ENCODE results near the gene PRTN3. TPM values are rescaled to one million over a fixed set of nuclear protein-coding genes. Genes with fewer than 3 reads are reported as not detected.
"Not testable (repeated sequence)": the region's sequence is repeated elsewhere in the genome, so short reads cannot be mapped to it uniquely, and the experiment has no call there.

PRTN3 gene
- total RNA-seq, 2 experiments from 2014 or later: not detected

DNA sequence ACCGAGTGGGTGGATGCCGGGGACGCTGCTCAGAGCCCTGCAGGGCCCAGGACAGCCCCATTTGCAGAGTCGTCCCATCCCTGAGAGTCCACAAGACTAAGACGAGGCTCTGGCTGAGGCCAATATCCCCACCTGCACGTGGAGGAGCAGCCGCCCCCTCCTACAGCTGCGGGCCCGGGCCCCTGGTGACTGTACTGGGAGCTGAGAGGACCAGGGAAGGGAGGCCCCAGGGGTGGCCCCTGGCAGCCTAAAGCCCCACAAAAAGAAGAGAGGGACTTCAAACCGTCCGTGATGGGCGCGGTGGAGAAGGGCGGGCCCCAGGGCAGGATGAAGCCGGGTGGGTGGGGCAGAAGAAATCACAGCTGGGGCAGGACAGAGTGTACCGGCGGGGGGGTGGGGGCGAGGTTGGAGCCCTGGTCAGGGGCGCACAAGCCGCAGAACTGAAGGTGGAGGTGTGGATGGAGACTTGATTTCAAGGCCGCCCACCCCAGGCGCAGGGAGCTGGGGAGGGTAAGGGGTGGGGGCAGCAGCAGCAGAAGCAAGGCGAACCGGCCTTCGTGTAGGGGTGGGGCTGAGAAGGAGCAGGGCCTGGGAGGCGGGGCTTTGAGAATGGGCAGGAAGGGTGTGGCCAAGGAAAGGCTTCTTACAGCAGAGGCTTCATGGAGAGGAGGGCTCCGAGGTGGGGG lies 31.6 kb downstream of the PRTN3 start:
- intact Hi-C loops (cut with DNase I, micrococcal nuclease): no loop called here
- no peaks in the 10 kb centered on the region for H3K9me3 Mint-ChIP-seq (ENCODE audit: low read depth)
- H3K4me3 Mint-ChIP-seq: no peak overlapping the region
- DNase-seq (peak; percentile 88), ATAC-seq (peak; percentile 90)
- H3K4me1 Mint-ChIP-seq: peaks cover 12% of the 10 kb centered on the region
- ChIA-PET POLR2A (interaction anchor here (1.3 kb wide), 1 partner anchor 9 kb away, joined by 3 read pairs; no protein-coding TSS in a partner anchor), CTCF (interaction anchor here (0.8 kb wide), 1 partner anchor 128 kb away, joined by 3 read pairs; no protein-coding TSS in a partner anchor)
- no peak overlapping the region for H3K27ac Mint-ChIP-seq
- H3K27me3 Mint-ChIP-seq: no peaks in the 10 kb centered on the region
- peaks cover 9% of the 10 kb centered on the region for H3K36me3 Mint-ChIP-seq (ENCODE audit: low read depth)

DNA sequence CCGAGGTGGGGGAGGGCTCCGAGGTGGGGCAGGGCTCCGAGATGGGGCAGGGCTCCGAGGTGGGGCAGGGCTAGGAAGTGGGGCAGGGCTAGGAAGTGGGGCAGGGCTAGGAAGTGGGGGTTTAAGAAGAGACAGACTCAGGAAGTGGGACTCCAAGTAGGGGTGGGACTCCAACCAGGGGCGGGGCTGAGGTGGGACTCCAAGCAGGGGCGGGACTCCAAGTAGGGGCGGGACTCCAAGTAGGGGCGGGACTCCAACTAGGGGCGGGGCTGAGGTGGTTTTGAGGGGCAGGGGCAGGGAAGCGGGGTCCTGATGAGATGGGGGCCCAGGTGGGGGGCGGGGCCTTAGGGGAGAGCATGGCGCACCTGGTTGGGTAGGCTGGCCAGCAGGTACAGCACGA lies 32.3 kb downstream of the PRTN3 start:
- intact Hi-C loops (cut with DNase I, micrococcal nuclease): loop anchor here in 1 of 2 experiments (1.0 kb wide), 3 partner anchors 11 to 193 kb away; partner anchors contain the start of genes MED16 and RNU6-9
- CTCF ChIA-PET: interaction anchor here (0.8 kb wide), 1 partner anchor 128 kb away, joined by 3 read pairs; no protein-coding TSS in a partner anchor
- DNase-seq (peak; percentile 85), ATAC-seq (peak; percentile 89)
- POLR2A ChIA-PET: interaction anchor here (1.3 kb wide), 1 partner anchor 10 kb away, joined by 3 read pairs; no protein-coding TSS in a partner anchor
- Mint-ChIP-seq H3K4me3 (no peak overlapping the region), H3K27me3 (no peaks in the 10 kb centered on the region), H3K4me1 (peaks cover 12% of the 10 kb centered on the region), H3K27ac (no peak overlapping the region), H3K36me3 (ENCODE audit: low read depth) (peaks cover 9% of the 10 kb centered on the region), H3K9me3 (ENCODE audit: low read depth) (no peaks in the 10 kb centered on the region)

DNA sequence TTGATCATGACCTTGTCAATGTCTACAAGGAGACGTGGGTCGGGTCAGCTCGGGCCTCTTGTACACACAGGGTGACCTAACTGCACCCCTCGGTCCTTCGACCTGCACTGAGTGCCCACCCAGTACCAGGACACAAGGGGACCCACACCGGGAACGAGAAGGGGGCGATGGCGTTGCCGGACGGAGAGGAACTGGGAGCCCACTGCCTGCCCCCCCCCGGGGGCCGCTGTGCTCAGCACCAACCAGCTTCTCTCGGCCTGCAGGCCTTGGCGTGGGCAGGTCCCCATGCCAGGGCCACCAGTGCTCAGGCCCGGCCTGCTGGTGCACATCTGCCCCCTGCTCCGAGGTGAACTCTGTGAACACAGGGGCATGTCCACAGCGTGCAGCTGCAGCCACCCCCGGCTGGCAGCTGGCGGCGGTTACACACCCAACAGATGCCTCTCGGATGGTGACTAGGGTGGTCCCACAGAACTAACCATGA lies 32.8 kb downstream of the PRTN3 start:
- ChIA-PET POLR2A (no interaction called here), CTCF (no interaction called here)
- intact Hi-C loops (cut with DNase I, micrococcal nuclease): loop anchor here in 1 of 2 experiments (1.0 kb wide), 3 partner anchors 11 to 193 kb away; partner anchors contain the start of genes MED16 and RNU6-9
- H3K4me3 Mint-ChIP-seq: no peak overlapping the region
- DNase-seq: no peak
- H3K4me1 Mint-ChIP-seq: peaks cover 12% of the 10 kb centered on the region
- no peak overlapping the region for H3K27ac Mint-ChIP-seq
- H3K36me3 Mint-ChIP-seq (ENCODE audit: low read depth): peaks cover 8% of the 10 kb centered on the region
- ATAC-seq: no peak
- no peaks in the 10 kb centered on the region for H3K9me3 Mint-ChIP-seq (ENCODE audit: low read depth)
- H3K27me3 Mint-ChIP-seq: no peaks in the 10 kb centered on the region

DNA sequence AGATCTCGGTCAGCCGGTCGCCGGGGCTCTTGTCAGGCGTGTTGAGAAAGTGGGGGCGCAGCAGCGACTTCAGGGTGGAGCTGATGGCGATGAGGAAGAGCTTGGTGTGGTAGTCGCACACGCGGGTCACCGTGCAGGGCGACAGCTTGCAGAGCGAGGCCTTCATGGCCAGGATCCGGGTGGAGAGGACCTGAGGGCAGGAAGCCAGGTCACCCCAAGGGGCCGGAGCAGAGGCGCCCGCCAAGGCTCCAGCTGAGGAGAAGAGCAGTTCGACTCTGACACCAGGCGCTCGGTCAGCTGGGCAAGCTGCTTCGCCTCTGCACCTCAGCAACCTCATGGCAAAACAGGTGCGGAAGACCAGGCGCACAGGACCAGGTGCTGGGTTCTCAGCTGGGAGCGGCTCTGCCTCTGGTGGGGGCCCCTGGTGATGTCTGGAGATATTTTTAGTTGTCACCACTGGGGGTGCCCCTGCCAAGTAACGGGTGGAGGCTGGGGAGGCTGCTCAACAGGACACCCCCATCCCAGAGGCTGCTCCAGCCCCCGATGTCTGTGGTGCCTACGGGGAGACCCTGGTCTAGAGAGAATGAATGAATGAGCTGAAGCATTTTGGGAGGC lies 34.6 kb downstream of the PRTN3 start:
- Mint-ChIP-seq H3K36me3 (ENCODE audit: low read depth) (peaks cover 3% of the 10 kb centered on the region), H3K9me3 (ENCODE audit: low read depth) (no peaks in the 10 kb centered on the region), H3K4me3 (no peak overlapping the region), H3K4me1 (peaks cover 12% of the 10 kb centered on the region), H3K27ac (no peak overlapping the region), H3K27me3 (no peaks in the 10 kb centered on the region)
- ChIA-PET POLR2A (interaction anchor here (0.6 kb wide), 1 partner anchor 11 kb away, joined by 7 read pairs; no protein-coding TSS in a partner anchor), CTCF (no interaction called here)
- intact Hi-C loops (cut with DNase I, micrococcal nuclease): no loop called here
- DNase-seq (no peak), ATAC-seq (no peak)

DNA sequence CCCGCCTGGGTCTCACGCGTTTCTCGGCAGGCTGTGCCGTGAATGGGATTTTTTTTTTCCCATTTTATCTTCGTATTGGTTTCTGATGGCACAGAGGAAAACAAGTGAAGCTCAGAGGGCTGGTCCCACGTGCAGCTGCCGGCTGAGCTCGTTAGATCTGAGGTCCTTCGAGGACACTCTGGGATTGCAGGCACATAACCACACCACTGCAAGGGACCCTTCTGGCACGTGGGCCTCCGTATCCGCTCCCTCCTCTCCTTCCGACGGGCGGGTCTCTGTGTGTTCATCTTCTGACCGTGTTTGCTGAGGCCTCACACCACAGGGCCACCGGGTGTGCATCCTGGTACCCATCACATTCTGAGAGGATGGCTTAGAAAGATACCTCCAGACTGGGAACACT lies 35.3 kb downstream of the PRTN3 start:
- ATAC-seq (no peak), DNase-seq (no peak)
- Mint-ChIP-seq H3K27ac (no peak overlapping the region), H3K4me3 (no peak overlapping the region), H3K9me3 (ENCODE audit: low read depth) (no peaks in the 10 kb centered on the region), H3K27me3 (no peaks in the 10 kb centered on the region), H3K4me1 (peaks cover 12% of the 10 kb centered on the region), H3K36me3 (ENCODE audit: low read depth) (peaks cover 5% of the 10 kb centered on the region)
- CTCF ChIA-PET: interaction anchor here (0.7 kb wide), 1 partner anchor 154 kb away, joined by 3 read pairs; no protein-coding TSS in a partner anchor
- POLR2A ChIA-PET: interaction anchor here (0.6 kb wide), 1 partner anchor 12 kb away, joined by 7 read pairs; no protein-coding TSS in a partner anchor
- intact Hi-C loops (cut with DNase I, micrococcal nuclease): no loop called here

DNA sequence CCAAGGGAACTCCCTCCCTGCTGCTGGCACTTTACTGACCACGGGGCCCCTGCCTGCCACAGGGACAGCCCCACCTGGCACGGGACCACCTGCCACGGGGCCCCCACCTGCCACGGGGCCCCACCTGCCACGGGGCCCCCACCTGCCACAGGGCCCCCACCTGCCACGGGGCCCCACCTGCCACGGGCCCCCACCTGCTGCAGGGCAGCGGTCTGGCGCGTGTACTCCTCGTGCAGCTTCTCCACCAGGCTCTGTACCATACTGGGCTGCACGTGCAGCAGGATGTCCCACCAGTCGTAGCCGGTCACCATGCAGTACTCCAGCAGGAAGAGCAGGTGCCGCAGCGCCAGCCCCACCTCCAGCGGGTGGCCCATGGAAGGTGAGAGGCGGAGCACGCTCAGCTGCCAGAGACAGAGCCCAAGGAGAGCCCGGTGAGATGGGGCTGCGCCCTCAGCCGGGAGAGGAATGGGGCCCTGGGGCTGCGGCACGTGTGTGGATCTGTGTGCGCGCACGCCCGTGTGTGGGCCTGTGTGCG lies 36.0 kb downstream of the PRTN3 start:
- Mint-ChIP-seq H3K27ac (no peak overlapping the region), H3K36me3 (ENCODE audit: low read depth) (peaks cover 7% of the 10 kb centered on the region), H3K27me3 (no peaks in the 10 kb centered on the region), H3K4me3 (no peak overlapping the region), H3K4me1 (peaks cover 9% of the 10 kb centered on the region), H3K9me3 (ENCODE audit: low read depth) (no peaks in the 10 kb centered on the region)
- intact Hi-C loops (cut with DNase I, micrococcal nuclease): no loop called here
- ATAC-seq (no peak), DNase-seq (no peak)
- CTCF ChIA-PET: no interaction called here
- POLR2A ChIA-PET: no interaction called here

DNA sequence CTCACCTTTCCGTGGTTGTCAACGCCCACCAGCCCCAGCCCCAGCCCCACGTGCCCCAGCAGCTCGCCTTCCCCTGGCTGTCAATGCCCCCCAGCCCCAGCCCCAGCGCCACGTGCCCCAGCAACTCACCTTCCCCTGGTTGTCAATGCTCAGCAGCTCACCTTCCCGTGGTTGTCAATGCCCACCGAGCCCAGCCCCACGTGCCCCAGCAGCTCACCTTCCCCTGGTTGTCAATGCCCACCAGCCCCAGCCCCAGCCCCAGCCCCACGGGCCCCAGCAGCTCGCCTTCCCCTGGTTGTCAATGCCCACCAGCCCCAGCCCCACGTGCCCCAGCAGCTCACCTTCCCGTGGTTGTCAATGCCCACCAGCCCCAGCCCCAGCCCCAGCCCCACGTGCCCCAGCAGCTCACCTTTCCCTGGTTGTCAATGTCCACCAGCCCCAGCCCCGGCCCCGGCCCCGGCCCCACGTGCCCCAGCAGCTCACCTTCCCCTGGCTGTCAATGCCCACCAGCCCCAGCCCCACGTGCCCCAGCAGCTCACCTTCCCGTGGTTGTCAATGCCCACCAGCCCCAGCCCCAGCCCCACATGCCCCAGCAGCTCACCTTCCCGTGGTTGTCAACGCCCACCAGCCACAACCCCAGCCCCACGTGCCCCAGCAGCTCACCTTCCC lies 37.3 kb downstream of the PRTN3 start:
- ATAC-seq; intact Hi-C loops (cut with DNase I, micrococcal nuclease); H3K27ac Mint-ChIP-seq; H3K9me3 Mint-ChIP-seq (ENCODE audit: low read depth); CTCF ChIA-PET; H3K4me1 Mint-ChIP-seq; DNase-seq; H3K4me3 Mint-ChIP-seq; H3K27me3 Mint-ChIP-seq: not testable (repeated sequence)
- POLR2A ChIA-PET: interaction anchor here (0.6 to 1.3 kb wide), 2 partner anchors 15 to 20 kb away, joined by 3 to 5 read pairs; partner anchors contain the start of genes MED16 and RNU6-9
- peaks cover 15% of the 10 kb centered on the region for H3K36me3 Mint-ChIP-seq (ENCODE audit: low read depth)

DNA sequence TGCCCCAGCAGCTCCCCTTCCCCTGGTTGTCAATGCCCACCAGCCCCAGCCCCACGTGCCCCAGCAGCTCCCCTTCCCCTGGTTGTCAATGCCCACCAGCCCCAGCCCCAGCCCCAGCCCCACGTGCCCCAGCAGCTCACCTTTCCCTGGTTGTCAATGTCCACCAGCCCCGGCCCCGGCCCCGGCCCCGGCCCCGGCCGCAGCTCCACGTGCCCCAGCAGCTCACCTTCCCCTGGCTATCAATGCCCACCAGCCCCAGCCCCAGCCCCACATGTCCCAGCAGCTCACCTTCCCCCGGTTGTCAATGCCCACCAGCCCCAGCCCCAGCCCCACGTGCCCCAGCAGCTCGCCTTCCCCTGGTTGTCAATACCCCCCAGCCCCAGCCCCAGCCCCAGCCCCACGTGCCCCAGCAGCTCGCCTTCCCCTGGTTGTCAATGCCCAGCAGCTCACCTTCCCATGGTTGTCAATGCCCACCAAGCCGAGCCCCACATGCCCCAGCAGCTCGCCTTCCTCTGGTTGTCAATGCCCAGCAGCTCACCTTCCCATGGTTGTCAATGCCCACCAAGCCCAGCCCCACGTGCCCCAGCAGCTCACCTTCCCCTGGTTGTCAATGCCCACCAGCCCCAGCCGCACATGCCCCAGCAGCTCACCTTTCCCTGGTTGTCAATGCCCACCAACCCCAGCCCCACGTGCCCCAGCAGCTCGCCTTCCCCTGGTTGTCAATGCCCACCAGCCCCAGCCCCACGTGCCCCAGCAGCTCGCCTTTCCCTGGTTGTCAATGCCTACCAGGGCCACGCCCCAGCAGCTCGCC lies 38.2 kb downstream of the PRTN3 start:
- H3K27ac Mint-ChIP-seq; H3K4me3 Mint-ChIP-seq; intact Hi-C loops (cut with DNase I, micrococcal nuclease): not testable (repeated sequence)

DNA sequence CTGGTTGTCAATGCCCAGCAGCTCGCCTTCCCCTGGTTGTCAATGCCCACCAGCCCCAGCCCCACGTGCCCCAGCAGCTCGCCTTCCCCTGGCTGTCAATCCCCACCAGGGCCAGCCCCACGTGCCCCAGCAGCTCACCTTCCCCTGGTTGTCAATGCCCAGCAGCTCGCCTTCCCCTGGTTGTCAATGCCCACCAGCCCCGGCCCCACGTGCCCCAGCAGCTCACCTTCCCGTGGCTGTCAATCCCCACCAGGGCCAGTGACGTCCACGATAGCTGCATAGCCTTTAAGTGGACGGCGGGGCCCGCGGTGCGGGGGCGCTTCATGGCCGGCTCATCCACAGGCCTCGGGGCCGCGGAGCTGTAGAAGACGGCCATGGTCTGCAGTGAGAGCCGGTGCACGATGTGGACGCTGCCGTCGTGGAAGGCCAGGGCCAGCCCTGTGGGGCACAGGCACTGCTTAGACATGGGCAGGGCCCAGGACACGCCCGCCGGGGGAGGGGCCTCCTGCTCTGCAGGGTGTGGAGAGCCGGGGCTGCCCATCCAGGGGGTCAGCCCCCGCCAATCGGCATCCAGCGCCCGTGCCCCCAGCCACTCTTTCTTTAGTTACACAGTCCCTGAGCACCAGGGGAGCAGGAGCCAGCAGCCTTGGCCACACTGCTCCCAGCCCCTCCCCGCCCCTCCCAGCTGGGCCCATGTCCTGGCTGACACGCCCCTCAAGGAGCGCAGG lies 39.1 kb downstream of the PRTN3 start:
- H3K27me3 Mint-ChIP-seq: no peaks in the 10 kb centered on the region
- ChIA-PET POLR2A (interaction anchor here (1.3 kb wide), 1 partner anchor 13 kb away, joined by 3 read pairs; the partner anchor contains the start of genes MED16 and RNU6-9), CTCF (interaction anchor here (1.0 kb wide), 1 partner anchor 49 kb away, joined by 3 read pairs; no protein-coding TSS in a partner anchor)
- no peak overlapping the region for H3K27ac Mint-ChIP-seq
- H3K4me3 Mint-ChIP-seq: no peak overlapping the region
- intact Hi-C loops (cut with DNase I, micrococcal nuclease): no loop called here
- no peaks in the 10 kb centered on the region for H3K9me3 Mint-ChIP-seq (ENCODE audit: low read depth)
- ATAC-seq (no peak), DNase-seq (no peak)
- H3K36me3 Mint-ChIP-seq (ENCODE audit: low read depth): peaks cover 15% of the 10 kb centered on the region
- H3K4me1 Mint-ChIP-seq: no peaks in the 10 kb centered on the region

More for the DNA sequence above, 38.2 kb downstream of the PRTN3 start:
- peaks cover 15% of the 10 kb centered on the region for H3K36me3 Mint-ChIP-seq (ENCODE audit: low read depth)
- POLR2A ChIA-PET: interaction anchor here (0.6 to 1.3 kb wide), 2 partner anchors 14 to 21 kb away, joined by 3 to 5 read pairs; partner anchors contain the start of genes MED16 and RNU6-9
- CTCF ChIA-PET; ATAC-seq; H3K27me3 Mint-ChIP-seq; H3K4me1 Mint-ChIP-seq; DNase-seq; H3K9me3 Mint-ChIP-seq (ENCODE audit: low read depth): not testable (repeated sequence)

DNA sequence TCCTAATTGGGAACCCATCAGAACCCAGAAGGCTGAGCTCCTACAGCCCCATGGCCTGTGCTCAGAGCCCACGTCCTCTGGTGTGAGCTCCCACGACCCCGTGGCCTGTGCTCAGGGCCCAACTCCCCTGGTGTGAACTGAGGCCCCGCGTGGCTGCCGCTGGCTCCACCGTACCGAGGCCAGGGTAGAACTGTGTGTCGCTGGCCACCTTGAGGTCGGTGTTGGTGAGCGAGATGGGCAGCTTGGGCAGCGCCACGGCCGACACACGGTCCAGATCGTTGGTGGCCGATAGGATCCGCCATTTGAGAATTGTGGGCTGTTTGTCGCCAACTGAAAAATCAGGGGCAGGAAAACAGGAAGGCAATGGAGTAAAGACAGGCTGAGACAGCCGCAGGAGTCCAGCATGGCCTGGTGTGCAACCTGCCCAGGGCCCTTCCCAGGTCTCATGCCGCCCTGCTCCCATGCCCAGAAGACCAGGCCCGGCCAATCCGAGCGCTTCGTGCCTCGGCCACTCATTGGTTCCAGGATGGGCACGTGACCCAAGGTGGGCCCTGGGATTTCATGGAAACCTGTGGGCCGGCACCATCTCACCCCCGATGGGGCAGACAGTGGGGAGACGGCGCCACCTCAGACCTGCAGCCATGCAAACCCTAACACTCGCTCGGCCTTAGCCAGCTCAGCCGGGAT lies 40.7 kb downstream of the PRTN3 start:
- ChIA-PET POLR2A (no interaction called here), CTCF (no interaction called here)
- H3K27ac Mint-ChIP-seq: no peak overlapping the region

More for the DNA sequence above, 40.7 kb downstream of the PRTN3 start:
- peaks cover 15% of the 10 kb centered on the region for H3K36me3 Mint-ChIP-seq (ENCODE audit: low read depth)
- DNase-seq: no peak
- intact Hi-C loops (cut with DNase I, micrococcal nuclease): no loop called here
- H3K4me3 Mint-ChIP-seq: no peak overlapping the region
- ATAC-seq: no peak
- no peaks in the 10 kb centered on the region for H3K9me3 Mint-ChIP-seq (ENCODE audit: low read depth)
- H3K27me3 Mint-ChIP-seq: no peaks in the 10 kb centered on the region
- H3K4me1 Mint-ChIP-seq: no peaks in the 10 kb centered on the region

Measured in activated CD4-positive, alpha-beta T cell treated with anti-CD3 and anti-CD28 coated beads for 36 hours (primary cell).